ENCODE measurements around the gene LTN1.
"Not testable (repeated sequence)": the region's sequence is repeated elsewhere in the genome, so short reads cannot be mapped to it uniquely, and the experiment has no call there.

The LTN1 gene, protein sequence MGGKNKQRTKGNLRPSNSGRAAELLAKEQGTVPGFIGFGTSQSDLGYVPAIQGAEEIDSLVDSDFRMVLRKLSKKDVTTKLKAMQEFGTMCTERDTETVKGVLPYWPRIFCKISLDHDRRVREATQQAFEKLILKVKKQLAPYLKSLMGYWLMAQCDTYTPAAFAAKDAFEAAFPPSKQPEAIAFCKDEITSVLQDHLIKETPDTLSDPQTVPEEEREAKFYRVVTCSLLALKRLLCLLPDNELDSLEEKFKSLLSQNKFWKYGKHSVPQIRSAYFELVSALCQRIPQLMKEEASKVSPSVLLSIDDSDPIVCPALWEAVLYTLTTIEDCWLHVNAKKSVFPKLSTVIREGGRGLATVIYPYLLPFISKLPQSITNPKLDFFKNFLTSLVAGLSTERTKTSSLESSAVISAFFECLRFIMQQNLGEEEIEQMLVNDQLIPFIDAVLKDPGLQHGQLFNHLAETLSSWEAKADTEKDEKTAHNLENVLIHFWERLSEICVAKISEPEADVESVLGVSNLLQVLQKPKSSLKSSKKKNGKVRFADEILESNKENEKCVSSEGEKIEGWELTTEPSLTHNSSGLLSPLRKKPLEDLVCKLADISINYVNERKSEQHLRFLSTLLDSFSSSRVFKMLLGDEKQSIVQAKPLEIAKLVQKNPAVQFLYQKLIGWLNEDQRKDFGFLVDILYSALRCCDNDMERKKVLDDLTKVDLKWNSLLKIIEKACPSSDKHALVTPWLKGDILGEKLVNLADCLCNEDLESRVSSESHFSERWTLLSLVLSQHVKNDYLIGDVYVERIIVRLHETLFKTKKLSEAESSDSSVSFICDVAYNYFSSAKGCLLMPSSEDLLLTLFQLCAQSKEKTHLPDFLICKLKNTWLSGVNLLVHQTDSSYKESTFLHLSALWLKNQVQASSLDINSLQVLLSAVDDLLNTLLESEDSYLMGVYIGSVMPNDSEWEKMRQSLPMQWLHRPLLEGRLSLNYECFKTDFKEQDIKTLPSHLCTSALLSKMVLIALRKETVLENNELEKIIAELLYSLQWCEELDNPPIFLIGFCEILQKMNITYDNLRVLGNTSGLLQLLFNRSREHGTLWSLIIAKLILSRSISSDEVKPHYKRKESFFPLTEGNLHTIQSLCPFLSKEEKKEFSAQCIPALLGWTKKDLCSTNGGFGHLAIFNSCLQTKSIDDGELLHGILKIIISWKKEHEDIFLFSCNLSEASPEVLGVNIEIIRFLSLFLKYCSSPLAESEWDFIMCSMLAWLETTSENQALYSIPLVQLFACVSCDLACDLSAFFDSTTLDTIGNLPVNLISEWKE (N-terminal part only)
- 120 to 144 reads per million in 2 donors for total RNA-seq

DNA sequence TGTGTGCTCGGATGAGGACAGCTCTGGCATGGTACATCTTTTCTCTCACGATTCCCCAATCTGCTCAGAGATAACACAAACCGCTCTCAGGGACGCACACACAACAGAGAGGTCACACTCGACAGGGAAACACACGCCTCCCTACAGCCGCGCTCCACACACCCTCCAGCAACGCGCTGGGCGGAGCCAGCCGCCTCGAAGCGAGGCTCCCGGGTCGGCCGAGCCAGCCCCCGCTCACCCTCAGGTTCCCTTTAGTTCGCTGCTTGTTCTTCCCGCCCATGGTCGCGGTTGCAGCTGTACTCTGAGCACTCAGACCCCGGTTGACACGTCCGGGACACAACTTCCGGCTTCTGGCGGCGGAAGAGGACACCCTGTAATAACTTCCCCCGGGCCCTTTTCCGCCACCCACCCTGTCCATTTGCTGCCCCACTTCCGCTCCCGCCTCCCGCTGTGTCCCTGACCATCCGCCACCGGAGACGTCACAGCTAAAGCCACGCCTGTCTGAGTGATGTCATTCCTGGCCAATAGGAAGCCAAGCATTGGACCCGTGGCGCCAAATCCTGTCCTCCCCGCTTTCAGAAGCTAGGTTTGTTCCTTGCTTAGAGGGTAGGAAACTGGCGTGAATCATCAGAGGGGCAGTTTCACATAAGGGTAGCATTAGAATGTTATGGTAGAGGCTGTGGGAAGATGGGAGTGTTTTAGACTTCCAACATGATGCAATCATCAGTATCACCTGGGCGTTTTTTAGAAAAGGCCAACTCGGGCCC lies at the start of gene LTN1:
Gene LTN1 (minus strand): TSS at position 352 of the 767 bp plus-strand sequence. CDS start 72 bp downstream, at position 280.
- peak; percentile 79 for DNase-seq

DNA sequence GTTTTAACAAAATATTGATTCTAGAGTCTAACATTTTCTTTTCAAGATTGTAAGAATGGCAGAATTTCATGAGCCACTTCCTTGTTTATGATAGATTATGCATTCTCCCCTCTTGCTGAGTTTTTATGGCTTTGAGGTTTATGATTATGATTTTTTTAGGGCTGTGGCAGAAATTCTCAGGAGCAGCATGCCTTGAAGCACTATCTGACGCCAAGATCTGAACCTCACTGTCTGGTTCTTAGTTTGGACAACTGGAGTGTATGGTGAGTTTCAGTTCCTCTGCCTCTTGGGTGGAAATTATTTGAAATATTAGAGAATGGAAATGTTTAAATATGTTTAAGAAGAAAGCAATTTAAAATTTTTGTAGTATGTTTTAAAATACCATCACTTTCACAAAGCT lies 42.0 kb upstream of the LTN1 start:
- no peak for DNase-seq

DNA sequence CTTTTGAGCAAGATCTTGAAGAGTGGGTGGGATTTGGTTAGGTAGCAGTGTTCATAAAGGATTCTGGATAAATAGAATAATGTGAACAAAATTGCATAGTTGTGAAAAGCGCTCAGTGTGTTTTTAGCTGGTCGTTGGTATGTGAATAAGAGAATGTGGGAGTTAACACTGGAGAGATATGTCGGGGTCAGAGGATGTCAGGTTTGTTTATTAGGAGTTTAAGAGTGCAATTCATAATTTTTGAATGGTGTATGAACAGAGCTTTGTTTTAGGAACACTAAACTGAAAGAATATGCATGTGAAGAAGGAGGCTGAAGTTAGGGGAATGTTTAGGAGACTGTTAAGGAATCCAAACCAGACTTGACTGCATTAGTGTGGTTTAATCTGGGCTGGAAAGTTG lies 41.2 kb upstream of the LTN1 start:
- DNase-seq, result no peak

DNA sequence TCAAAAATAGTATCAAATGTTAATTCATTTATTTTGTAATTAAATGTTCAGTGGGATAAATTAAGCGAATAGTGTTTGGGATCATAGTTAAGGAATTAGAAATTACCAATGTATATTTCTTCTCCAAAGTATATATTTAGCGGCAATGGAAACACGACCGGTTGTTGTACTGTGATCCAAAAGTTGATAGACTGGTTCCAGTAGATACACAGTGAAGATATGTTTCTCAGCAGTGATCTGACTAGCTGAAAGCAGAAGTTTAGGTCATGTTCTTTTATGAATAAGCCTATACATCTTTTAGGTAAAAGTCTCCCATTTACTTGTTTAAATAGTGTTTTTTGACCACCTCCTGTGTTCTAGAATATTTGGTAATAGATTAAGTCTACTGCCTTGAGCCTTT lies 40.6 kb upstream of the LTN1 start:
- no peak for DNase-seq

DNA sequence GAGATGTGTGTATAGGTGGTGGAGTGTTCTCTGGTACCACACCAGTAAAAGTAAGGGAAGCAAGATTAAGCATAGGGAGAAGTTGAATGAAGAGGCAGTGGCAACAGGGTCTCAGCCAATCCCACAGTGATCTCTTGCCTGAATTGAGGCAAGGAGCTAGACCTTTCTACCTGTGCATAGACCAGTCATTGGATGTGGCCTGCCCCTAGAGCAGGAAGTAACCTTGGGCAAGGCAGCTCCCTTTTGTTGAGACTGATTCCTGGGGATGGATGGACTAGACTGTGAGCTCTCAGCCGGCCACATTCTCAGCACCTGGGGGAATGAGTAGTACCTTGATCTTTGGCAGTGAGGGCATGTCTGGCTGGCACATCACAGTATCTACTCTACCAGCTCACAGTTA lies 38.2 kb upstream of the LTN1 start:
- DNase-seq, result no peak

DNA sequence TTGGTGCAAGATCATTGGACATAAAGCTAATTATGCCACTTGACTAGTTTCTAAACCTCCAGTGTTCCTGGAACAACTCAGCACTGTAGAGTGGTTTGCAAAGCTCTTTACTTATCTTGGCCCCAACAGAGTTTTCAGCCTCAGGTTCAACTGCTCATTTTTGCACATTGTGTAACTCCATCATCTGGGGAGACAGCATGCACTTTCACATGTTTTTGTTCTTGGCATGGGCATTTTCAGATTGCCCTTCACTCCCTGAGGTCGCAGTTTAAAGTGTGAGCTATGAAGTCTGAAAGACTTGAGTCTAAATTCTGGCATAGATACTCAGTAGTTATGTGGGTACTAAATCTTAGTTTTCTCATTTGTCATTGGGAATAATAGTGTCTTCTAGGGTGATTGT lies 36.8 kb upstream of the LTN1 start:
- no peak for DNase-seq

DNA sequence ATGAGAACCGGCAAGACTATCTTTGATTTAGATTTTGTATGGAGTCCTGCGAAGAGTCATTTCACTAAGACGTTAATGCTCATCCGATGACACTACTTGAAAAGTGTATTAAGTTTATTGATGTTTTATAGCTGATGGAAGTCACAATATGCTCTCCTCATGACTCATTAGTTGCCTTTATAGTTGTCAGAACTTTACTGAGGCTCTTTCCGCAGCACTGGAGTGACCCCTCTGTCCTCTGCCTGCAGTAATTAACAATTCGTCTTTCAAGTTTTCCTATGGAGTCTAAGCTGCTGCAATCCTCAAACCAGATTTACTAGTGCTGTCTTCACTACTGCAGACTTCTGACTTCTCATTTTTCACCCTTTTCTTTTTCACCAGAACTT lies 32.6 kb upstream of the LTN1 start:
- no peak for DNase-seq

DNA sequence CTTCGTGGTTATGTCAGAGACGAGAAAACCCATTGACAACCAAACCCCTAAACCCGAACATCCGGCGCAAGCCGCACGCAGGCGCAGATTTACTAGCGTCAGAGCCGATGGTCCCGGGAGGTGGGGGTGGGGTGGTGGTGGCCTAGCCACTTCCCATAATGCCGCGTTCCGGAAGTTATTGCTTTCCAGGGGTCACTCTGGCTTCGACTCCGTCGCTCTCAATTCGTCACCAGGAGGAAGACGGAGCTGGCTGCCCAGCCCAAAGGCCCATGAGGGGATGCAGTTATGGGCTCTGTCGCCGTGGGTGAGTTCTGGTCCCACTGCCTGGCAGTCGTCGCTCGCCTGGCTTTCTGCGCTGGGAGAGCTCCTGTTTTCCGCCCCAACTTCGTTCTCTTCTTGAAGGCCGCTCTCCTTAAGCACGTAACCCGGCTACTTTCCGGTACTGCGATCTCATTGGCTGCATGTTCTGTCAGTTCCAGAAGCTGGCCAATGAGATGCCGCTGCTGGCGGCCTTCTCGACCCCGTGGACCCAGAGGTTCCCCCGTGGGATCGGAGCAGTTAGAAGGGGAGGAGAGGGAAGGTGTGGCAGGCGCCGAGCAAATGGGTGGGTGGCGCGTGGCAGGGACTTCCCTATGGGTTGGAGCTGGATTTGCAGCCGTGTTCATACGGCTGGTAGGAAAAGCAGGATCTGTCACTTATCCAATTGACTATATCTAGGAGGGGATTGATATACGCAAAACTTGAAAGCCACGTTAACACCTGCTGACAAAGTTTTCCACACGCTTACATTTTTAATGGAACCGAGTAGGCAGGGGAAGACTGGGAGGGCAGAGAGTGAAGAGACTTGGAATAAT lies 32.0 kb upstream of the LTN1 start, which contains the start of gene USP16:
Gene USP16 (plus strand): TSS at position 195 of the 854 bp plus-strand sequence. CDS start 3,246 bp downstream, outside the sequence.
- DNase-seq, result peak; percentile 88

DNA sequence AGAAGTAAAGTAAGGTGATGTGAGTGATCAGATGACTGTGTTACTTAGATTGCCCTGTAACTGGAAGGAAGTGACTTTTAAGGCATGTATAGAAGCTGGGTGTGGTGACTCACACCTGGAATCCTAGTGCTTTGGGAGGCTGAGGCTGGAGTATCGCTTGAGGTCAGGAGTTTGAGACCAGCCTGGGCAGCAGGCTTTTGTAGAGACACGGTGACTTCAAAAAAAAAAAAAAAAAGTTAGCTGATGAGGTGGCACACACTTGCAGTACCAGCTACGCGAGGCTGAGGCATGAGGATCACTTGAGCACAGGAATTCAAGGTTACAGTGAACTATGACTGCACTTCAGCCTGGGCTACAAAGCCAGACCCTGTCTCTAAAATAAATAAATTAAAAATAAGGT lies 29.5 kb upstream of the LTN1 start:
- DNase-seq, result no peak

DNA sequence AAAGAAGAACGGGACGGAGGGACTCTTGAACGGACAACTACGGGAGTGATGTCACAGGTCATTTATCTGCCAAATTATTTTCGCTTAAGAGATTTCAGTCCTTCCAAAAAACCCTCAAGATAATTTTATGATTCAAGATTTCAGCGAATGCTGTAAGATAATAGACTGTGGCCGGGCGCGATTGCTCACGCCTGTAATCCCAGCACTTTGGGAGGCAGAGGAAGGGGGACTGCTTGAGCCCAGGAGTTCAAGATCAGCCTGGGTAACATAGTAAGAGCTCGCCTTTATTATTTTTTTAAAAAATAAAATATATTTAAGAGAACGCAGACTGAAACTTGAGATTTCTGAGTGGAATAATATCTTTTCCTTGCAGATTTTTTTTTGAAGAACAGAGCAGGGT lies 25.9 kb upstream of the LTN1 start:
- DNase-seq, result no peak

DNA sequence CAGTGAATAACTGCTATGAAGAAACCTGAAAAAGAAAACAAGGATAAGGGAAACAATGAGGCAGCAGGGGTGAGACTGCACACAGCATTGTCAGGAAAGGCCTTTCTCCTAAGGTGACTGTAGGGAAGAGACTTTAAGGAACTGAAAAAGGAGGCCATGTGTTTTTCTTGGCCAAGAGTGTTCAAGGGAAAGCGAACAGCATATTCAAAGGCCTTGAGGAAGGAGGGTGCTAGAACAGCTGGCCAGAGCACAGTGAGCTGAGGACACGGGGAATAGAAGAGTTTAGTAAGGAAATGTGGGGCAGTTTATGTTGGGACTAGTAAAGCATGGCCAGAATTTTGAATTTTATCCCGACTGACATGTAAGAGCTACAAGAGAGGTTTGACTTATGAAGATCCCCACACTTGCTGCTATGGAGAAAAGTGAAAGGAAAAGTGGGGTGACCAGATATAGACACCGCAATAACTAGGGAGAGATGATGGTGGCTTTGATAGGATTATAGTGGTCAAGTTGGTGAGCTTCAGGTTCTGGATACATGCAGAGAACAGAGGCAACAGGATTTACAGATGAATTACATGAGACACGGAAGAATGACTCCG lies 25.1 kb upstream of the LTN1 start:
- DNase-seq, result no peak

DNA sequence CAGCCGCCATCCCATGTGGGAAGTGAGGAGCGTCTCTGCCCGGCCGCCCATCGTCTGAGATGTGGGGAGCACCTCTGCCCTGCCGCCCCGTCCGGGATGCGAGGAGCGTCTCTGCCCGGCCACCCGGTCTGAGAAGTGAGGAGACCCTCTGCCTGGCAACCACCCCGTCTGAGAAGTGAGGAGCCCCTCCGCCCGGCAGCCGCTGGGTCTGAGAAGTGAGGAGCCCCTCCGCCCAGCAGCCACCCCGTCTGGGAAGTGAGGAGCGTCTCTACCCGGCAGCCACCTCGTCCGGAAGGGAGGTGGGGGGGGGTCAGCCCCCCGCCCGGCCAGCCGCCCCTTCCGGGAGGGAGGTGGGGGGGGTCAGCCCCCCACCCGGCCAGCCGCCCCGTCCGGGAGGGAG lies 18.6 kb upstream of the LTN1 start:
- DNase-seq, result not testable (repeated sequence)

DNA sequence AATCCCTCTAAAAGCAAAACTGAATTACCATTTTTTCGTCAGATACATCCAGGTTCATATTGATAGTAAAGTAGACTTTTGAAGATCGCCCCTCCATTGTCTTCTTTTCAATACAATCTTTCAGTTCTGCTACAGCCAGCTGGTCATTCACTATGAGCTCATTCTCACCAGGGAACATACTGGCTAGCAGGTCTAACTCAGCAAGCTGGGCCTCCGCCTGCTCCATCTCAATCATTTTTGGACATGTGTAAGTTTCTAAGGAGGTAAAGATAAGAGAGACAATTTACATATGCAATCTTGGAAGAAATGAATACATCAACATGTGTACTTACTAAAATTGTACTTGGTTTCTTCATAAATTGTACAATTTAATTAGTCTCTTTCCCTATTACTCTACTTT lies 15.7 kb upstream of the LTN1 start:
- DNase-seq, result no peak

DNA sequence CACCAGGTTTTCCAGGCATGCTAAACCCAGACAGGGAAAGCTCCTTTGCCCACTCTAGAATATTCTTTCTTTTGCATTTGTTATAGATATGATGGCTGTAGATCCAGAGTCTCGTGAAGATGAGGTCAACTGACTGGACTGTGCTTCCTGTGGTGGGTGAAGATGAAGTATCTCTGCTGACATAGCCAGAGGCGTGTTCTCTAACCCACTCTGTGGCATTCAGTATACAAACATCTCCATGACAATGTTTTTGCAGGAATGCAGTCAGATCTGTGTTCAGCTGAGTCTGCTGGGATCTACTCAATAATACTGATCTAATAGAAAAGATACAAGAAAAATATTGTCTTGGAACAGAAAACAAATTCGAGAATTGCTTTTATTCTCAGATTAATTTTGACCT lies 15.1 kb upstream of the LTN1 start:
- no peak for DNase-seq

DNA sequence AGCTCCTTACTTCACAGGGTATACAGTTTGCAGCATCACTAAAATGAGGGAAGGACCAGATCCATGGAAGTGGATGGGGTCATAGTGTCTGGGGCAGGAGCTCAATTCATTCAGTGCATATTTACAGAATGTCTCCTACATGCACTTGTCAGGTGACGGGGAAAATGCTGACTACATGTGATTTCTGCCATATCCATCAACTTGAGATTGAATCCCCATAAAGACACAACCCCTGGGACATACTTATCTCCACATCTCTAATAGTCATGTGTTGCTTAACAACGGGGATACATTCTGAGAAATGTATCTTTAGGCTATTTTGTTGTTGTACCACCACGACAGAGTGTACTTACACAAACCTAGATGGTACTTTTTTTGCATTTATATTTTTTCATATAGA lies 14.5 kb upstream of the LTN1 start:
- no peak for DNase-seq

DNA sequence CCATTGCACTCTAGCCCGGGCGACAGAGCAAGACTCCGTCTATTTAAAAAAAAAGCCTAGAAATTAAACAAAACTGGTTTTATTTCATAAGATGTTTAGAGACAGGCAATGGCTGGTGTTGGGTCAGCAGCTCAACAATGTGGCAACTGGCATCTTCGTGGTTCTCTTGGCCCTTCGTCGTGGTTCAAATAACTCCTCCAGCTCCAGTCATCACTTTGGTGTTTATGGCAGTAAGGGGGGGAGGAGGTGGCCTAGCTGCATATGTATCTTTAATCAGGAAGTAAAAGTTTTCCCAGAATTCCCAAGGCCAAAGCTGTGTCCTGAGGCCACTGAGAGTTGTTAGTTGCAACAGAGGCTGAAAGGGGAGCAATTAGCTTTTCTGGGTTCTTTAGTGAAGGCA lies 13.0 kb upstream of the LTN1 start:
- DNase-seq, result no peak

DNA sequence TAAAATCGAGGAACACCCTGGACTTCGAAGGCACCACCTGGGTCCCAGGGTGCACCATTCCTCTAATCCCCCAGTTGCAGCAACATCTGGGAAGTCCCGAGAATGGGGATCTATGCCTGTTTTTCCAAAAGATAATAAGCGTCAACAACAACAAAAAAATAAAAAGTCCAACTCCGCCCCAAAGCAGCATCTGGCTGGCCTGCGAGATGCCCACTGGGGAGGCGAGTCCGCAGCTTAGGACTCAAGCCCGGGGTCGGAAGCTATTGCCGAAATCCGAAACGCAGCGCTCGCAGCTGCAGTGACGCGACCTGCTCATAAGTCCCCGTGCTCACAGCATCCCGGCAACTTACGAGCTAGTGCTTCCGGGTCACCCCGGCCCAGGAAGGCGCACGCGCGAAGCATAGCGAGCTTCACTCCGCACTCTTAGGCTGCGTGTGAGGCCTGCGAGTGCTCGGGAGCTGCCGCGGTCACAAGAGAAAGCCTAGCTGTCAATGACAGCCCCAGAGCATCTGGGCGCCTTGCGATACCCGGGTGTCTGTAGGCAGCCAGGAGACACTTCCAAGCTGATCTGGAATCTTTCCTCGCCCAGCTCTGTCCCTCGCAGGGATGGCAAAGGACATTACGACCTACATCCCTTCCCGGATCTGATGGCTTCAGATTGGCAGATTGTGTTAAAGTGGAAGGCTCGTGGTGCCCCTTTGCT lies 9.9 kb upstream of the LTN1 start:
- peak; percentile 89 for DNase-seq

DNA sequence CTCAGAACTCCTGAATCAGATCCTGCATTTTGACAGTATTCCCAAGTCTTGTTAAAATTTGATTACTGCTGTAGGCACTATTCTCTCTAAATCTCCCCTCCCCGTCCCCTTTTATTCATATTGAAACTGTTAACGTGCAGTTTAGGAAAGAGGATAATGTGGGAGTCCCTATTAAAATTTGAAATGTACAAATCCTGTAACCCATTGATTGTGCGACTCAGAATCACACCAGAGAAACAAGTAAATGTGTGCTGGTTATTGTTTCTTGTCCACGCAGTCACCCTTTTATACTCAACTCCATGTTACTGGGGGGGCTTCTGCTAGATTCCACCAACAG lies 584 bp upstream of the LTN1 start:
- no peak for DNase-seq

DNA sequence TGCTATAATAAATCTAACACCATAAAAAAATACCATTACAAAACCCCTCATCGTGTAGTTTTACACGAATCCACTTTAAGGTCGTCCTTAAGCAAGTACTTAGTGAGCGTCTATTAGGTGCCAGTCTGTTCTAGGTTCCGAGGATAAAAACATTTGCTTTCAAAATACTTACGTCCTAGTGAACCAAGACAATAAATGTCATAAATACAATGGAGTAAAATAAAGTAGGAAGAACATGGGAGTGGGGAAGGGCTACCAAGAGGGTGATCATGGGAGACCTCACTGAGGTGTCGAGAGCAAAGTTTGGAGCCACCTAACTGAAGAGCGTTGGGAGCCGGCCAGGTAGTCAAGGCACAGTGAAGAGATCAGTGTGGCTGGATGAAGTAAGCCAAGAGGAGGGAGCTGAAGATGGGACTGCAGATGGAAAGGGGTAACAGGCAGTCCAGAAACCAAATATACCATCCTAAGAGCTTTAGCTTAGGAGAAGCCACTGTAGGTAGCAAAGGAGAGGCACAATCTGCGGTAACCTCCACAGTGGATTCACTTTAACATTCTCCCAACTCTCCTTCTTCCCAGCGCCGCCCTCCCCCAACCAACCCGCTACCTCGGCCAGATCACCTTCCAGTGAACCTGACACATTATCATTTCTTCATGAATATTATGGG lies 684 bp downstream of the LTN1 start:
- no peak for DNase-seq

DNA sequence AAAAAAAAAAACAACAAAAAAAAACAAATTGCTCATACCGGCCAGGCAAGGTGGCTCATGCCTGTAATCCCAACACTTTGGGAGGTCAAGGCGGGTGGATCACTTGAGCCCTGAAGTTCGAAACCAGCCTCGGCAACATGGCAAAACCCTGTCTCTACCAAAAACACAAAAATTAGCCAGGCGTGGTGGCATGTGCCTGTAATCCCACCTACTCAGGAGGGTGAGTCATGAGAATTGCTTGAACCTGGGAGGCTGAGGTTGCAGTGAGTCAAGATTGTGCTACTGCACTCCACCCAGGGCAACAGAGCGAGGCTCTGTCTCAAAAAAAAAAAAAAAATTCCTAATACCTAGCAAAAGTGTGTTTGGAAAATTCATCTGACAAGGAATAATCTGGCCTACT lies 4.5 kb downstream of the LTN1 start:
- not testable (repeated sequence) for DNase-seq
